Natural killer cell (primary cell): ENCODE results near the gene HDAC4. TPM values are rescaled to one million over a fixed set of nuclear protein-coding genes. Genes with fewer than 3 reads are reported as not detected.

Experiments used
- ATAC-seq, 3 donors: fragments of 150-1000 bp in 2 of 3; fragments of 200-7000 bp in 1 of 3; cut with Tn5 transposase; 1 replicate in 1 of 3; 2 replicates in 2 of 3; pipeline ENCODE4 v1.10.0; 2021; ENCODE audit warnings: mild to moderate bottlenecking in 2 of 3, moderate library complexity in 2 of 3
- DNase-seq, 2 donors: peaks; one replicate each; pipeline versions ENCODE4 v3.0.0 to v3.0.0-alpha.2; 2013 to 2021; ENCODE audit warnings: mixed read lengths in 1 of 2
- H3K27ac ChIP-seq: one replicate; pipeline ENCODE4 v1.5.1; 2013; ENCODE audit warnings: mild to moderate bottlenecking, low read length
- H3K27me3 ChIP-seq: one replicate; pipeline ENCODE4 v1.6.1; 2013; ENCODE audit warnings: low read length; ENCODE audit not compliant: control insufficient read depth, insufficient read depth
- H3K36me3 ChIP-seq: one replicate; pipeline ENCODE4 v1.6.1; 2013; ENCODE audit warnings: low read length; ENCODE audit not compliant: control insufficient read depth, insufficient read depth
- H3K4me1 ChIP-seq: one replicate; pipeline ENCODE4 v1.6.1; 2013; ENCODE audit warnings: low read length; ENCODE audit not compliant: control insufficient read depth, insufficient read depth
- H3K4me3 ChIP-seq: one replicate; pipeline ENCODE4 v1.5.1; 2013; ENCODE audit warnings: low read length
- H3K9me3 ChIP-seq: one replicate; pipeline ENCODE4 v1.6.1; 2013; ENCODE audit warnings: low read length; ENCODE audit not compliant: control insufficient read depth, insufficient read depth
- H3K27ac Mint-ChIP-seq, 2 donors: one replicate each; pipeline ENCODE4 v1.8.0; 2022; ENCODE audit warnings: mild to moderate bottlenecking in 2 of 2, mixed read lengths in 2 of 2, moderate library complexity in 1 of 2
- H3K27me3 Mint-ChIP-seq, 2 donors: one replicate each; pipeline ENCODE4 v1.8.0; 2022; ENCODE audit warnings: low read depth in 2 of 2, mixed read lengths in 2 of 2
- H3K36me3 Mint-ChIP-seq: one replicate; pipeline ENCODE4 v1.8.0; 2022; ENCODE audit warnings: mixed read lengths
- H3K4me1 Mint-ChIP-seq, 2 donors: one replicate each; pipeline ENCODE4 v1.8.0; 2022; ENCODE audit warnings: mixed read lengths in 2 of 2
- H3K4me3 Mint-ChIP-seq: one replicate; pipeline ENCODE4 v1.8.0; 2022; ENCODE audit warnings: mild to moderate bottlenecking, moderate library complexity, mixed read lengths
- H3K9me3 Mint-ChIP-seq, 2 donors: one replicate each; pipeline ENCODE4 v1.8.0; 2022; ENCODE audit warnings: mixed read lengths in 2 of 2
- WGBS: methylation state at CpG from one replicate; pipeline ENCODE4 v1.1.7; 2013; ENCODE audit warnings: missing lambda C conversion rate; ENCODE audit not compliant: insufficient coverage; 5-methylcytosine and 5-hydroxymethylcytosine counted together
- intact Hi-C: fragments of 100-400 bp; cut with micrococcal nuclease; formaldehyde crosslinking; loops from one replicate; pipeline ENCODE4 v1.14.2; 2022
- total RNA-seq, 4 donors: library from RNA; stranded (reverse); fragments of 120-200 nt in 1 of 4; gene quantifications; one replicate each; pipeline versions ENCODE4 v1.2.3 to v1.2.4, GENCODE V29; 2013 to 2022
- TF ChIP-seq, protein P1 (sequence below): fragments of 200-600 bp; IDR thresholded peaks from one replicate; pipeline ENCODE4 v1.8.0; 2022; ENCODE audit warnings: antibody characterized with exemption

The HDAC4 gene
- total RNA-seq, 3 donors from 2014 or later (not counting 1 experiment from before 2014, with no cell fraction given) = 74.9 to 105 (median 100) TPM

DNA sequence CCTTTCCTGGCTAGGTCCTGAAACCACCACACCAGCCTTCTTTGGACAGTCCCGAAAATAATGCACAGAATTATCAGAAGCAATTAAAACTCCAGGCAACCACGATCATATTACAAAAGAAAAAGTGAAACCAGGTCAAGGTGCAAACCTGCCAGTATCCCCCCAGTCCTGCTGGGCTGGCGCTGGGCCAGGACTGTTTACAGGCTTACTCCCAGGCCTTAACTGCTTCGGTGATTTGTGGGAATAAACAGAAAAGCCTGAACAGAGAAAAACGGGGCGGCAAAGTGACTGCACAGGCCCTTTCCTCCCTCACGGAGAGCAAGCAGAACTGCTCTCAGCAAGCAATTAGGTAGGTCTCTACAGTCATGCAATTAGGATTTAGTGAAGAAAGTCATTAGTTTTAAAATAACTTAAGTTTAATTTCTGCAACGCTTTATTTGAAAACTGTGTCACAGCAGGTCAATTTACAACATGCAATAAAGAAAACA lies 1.3 kb downstream of the HDAC4 start:
- peak overlapping the region; percentile 84 to 89 for H3K27ac Mint-ChIP-seq
- DNase-seq = peak; percentile 41 to 78
- no peaks in the 10 kb centered on the region for H3K9me3 ChIP-seq
- no peaks in the 10 kb centered on the region for H3K27me3 ChIP-seq
- H3K36me3 ChIP-seq = no peaks in the 10 kb centered on the region
- peak overlapping the region; percentile 35 for H3K4me3 ChIP-seq
- intact Hi-C loops = no loop called here
- H3K4me1 ChIP-seq = peaks cover 18% of the 10 kb centered on the region
- H3K4me3 Mint-ChIP-seq = peak overlapping the region; percentile 91
- H3K4me1 Mint-ChIP-seq = peaks cover 26 to 48% of the 10 kb centered on the region in 2 donors
- 5% methylated on average over 8 of the region's 8 CpGs for WGBS
- no peaks in the 10 kb centered on the region for H3K9me3 Mint-ChIP-seq
- TF ChIP-seq, protein P1, sequence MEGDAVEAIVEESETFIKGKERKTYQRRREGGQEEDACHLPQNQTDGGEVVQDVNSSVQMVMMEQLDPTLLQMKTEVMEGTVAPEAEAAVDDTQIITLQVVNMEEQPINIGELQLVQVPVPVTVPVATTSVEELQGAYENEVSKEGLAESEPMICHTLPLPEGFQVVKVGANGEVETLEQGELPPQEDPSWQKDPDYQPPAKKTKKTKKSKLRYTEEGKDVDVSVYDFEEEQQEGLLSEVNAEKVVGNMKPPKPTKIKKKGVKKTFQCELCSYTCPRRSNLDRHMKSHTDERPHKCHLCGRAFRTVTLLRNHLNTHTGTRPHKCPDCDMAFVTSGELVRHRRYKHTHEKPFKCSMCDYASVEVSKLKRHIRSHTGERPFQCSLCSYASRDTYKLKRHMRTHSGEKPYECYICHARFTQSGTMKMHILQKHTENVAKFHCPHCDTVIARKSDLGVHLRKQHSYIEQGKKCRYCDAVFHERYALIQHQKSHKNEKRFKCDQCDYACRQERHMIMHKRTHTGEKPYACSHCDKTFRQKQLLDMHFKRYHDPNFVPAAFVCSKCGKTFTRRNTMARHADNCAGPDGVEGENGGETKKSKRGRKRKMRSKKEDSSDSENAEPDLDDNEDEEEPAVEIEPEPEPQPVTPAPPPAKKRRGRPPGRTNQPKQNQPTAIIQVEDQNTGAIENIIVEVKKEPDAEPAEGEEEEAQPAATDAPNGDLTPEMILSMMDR = no peak
- no peaks in the 10 kb centered on the region for H3K36me3 Mint-ChIP-seq
- no peaks in the 10 kb centered on the region for H3K27me3 Mint-ChIP-seq
- no peak for ATAC-seq
- H3K27ac ChIP-seq = no peak overlapping the region

DNA sequence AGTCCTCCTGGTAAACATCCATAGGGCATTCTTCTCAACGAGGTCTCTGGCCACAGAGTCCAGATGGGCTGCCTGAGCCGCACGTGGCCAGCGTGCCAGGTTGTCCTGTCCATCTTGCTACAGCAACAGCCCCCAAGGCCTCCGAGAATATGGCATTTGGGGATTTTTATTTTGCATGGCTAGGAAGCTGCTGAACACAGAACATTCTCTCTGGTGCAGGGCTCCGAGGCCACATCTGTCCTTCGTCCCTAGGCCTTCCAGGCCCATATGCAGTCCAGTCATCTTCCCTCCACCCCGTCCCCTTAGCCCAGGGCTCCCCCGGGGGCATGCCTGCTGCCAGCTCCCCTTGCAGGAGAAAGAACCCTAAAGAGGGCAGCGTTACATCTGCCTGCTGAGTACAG lies 2.3 kb downstream of the HDAC4 start:
- no peak overlapping the region for H3K27ac ChIP-seq
- H3K4me3 ChIP-seq = no peak overlapping the region

DNA sequence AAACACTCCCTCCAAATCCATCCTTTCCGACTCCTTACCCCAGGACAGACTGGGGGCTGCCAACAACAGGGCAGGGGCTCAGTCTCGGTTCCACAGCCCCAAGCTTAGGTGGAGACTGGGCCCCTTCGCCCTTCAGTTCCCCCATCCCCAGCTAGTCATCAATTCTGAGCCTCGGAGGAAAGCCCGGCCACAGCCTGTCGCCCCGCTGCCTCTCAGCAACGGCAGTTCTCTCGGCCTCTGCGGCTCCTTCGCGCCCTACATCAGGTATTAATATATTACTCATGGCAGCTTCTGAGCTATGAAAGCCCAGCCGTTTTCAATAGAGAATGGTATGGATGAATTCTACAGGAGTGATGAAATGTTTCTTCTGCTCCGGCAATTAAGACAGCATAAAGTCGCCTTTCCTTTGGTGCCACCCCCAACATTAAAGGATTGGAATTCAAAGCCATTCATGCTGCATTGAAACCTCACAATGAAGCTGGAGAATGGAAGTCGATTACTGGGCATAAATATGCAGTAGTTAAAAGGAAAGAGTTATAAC lies 2.8 kb downstream of the HDAC4 start:
- Mint-ChIP-seq H3K36me3 (no peaks in the 10 kb centered on the region), H3K4me1 (peaks cover 40 to 52% of the 10 kb centered on the region in 2 donors)

More for the DNA sequence above, 2.3 kb downstream of the HDAC4 start:
- no peaks in the 10 kb centered on the region for H3K27me3 Mint-ChIP-seq
- H3K9me3 ChIP-seq = no peaks in the 10 kb centered on the region
- TF ChIP-seq, protein P1 = no peak
- H3K36me3 ChIP-seq = no peaks in the 10 kb centered on the region
- DNase-seq (no peak), ATAC-seq (no peak)
- peaks cover 35 to 47% of the 10 kb centered on the region in 2 donors for H3K4me1 Mint-ChIP-seq
- intact Hi-C loops = no loop called here
- no peaks in the 10 kb centered on the region for H3K9me3 Mint-ChIP-seq
- no peaks in the 10 kb centered on the region for H3K27me3 ChIP-seq
- H3K27ac Mint-ChIP-seq = peak overlapping the region; percentile 84 to 89
- H3K36me3 Mint-ChIP-seq = no peaks in the 10 kb centered on the region
- no peak overlapping the region for H3K4me3 Mint-ChIP-seq
- peaks cover 20% of the 10 kb centered on the region for H3K4me1 ChIP-seq
- 96% methylated on average over 10 of the region's 10 CpGs for WGBS

More for the DNA sequence above, 2.8 kb downstream of the HDAC4 start:
- intact Hi-C loops = no loop called here
- Mint-ChIP-seq H3K27me3 (no peaks in the 10 kb centered on the region), H3K4me3 (peak overlapping the region; percentile 47), H3K27ac (peak overlapping the region in 1 of 2 donors; percentile 40), H3K9me3 (no peaks in the 10 kb centered on the region)
- ATAC-seq (no peak), DNase-seq (no peak)
- H3K4me1 ChIP-seq = peaks cover 25% of the 10 kb centered on the region
- H3K4me3 ChIP-seq = no peak overlapping the region
- WGBS = 94% methylated on average over 16 of the region's 16 CpGs
- H3K27me3 ChIP-seq = no peaks in the 10 kb centered on the region
- TF ChIP-seq, protein P1 = no peak
- no peaks in the 10 kb centered on the region for H3K36me3 ChIP-seq
- no peak overlapping the region for H3K27ac ChIP-seq
- no peaks in the 10 kb centered on the region for H3K9me3 ChIP-seq
